ENCODE data around the gene COL26A1.

The COL26A1 gene

GRCh38 chr7:101550641-101551541, 188.2 kb downstream of the COL26A1 start:
- H2BK120ac ChIP-seq (ENCODE audit: low read depth, low read length) = no peak overlapping the region
- H3K4me3 ChIP-seq (ENCODE audit: low read length in 2 of 2) = no peak overlapping the region
- no peak overlapping the region for H4K8ac ChIP-seq (ENCODE audit: low read depth, low read length)
- H3K14ac ChIP-seq (ENCODE audit: low read length) = no peak overlapping the region
- H2BK5ac ChIP-seq (ENCODE audit: low read length) = no peak overlapping the region
- peaks cover 1% of the 10 kb centered on the region for H3K79me1 ChIP-seq (ENCODE audit: low read depth, low read length)
- peak; percentile 73 for DNase-seq (ENCODE audit: low spot score)
- H2AK5ac ChIP-seq (ENCODE audit: low read depth, low read length) = no peak overlapping the region
- no peak overlapping the region for H3K9ac ChIP-seq (ENCODE audit: low read depth, low read length, poor library complexity)
- H3K4ac ChIP-seq (ENCODE audit: low read length) = no peak overlapping the region
- H2BK12ac ChIP-seq (ENCODE audit: low read length) = no peak overlapping the region
- no peak overlapping the region for H3K4me2 ChIP-seq (ENCODE audit: insufficient read depth, low read length, poor library complexity, severe bottlenecking)
- H4K91ac ChIP-seq (ENCODE audit: low read depth, low read length, poor library complexity) = no peak overlapping the region
- H3K9me3 ChIP-seq (replicated peaks in 1 of 2; ENCODE audit: control insufficient read depth in 2 of 2, insufficient read depth in 1 of 2, low read depth in 1 of 2, low read length in 2 of 2) = peaks cover 0 to 4% of the 10 kb centered on the region in 2 donors
- peak overlapping the region; percentile 38 for H3K18ac ChIP-seq (ENCODE audit: low read length)
- H3K27me3 ChIP-seq (ENCODE audit: control insufficient read depth in 3 of 3, insufficient read depth in 3 of 3, low read depth in 1 of 3, low read length in 3 of 3) = peaks cover 0 to 2% (median 0%) of the 10 kb centered on the region in 3 experiments
- peak overlapping the region; percentile 65 for H3K23ac ChIP-seq (ENCODE audit: low read depth, low read length, poor library complexity)
- H2AFZ ChIP-seq (ENCODE audit: low read length) = no peak overlapping the region
- WGBS, 2 donors (ENCODE audit: extremely low coverage in 2 of 2, insufficient read length in 2 of 2, insufficient replicate concordance in 1 of 2) = no CpG with 5 or more reads among the region's 26 CpGs
- H3K4me1 ChIP-seq (ENCODE audit: control insufficient read depth in 2 of 2, insufficient read depth in 1 of 2, low read depth in 1 of 2, low read length in 2 of 2) = peaks cover 4% of the 10 kb centered on the region in 2 donors
- H3K27ac ChIP-seq (replicated peaks; ENCODE audit: low read length) = peak overlapping the region; percentile 61
- peak overlapping the region; percentile 37 for H2BK15ac ChIP-seq (ENCODE audit: low read length)
- peaks cover 20 to 27% of the 10 kb centered on the region in 2 donors for H3K36me3 ChIP-seq (replicated peaks in 1 of 2; ENCODE audit: control insufficient read depth in 2 of 2, insufficient read depth in 2 of 2, low read length in 2 of 2)

- peak overlapping the region; percentile 61 for H3K23ac ChIP-seq (ENCODE audit: low read depth, low read length, poor library complexity)
- DNase-seq (ENCODE audit: low spot score) = no peak
- no CpG with 5 or more reads among the region's 23 CpGs for WGBS, 2 donors (ENCODE audit: extremely low coverage in 2 of 2, insufficient read length in 2 of 2, insufficient replicate concordance in 1 of 2)
Observed at GRCh38 chr7:101553018-101553770, 190.5 kb downstream of the COL26A1 start.

GRCh38 chr7:101553771-101554445, 191.2 kb downstream of the COL26A1 start:
- peaks cover 1% of the 10 kb centered on the region for H3K79me1 ChIP-seq (ENCODE audit: low read depth, low read length)
- no peak for DNase-seq (ENCODE audit: low spot score)
- no peak overlapping the region for H4K91ac ChIP-seq (ENCODE audit: low read depth, low read length, poor library complexity)
- no peak overlapping the region for H3K14ac ChIP-seq (ENCODE audit: low read length)
- no peak overlapping the region for H2AFZ ChIP-seq (ENCODE audit: low read length)
- H3K4me1 ChIP-seq (ENCODE audit: control insufficient read depth in 2 of 2, insufficient read depth in 1 of 2, low read depth in 1 of 2, low read length in 2 of 2) = peaks cover 4% of the 10 kb centered on the region in 2 donors
- H3K4me2 ChIP-seq (ENCODE audit: insufficient read depth, low read length, poor library complexity, severe bottlenecking) = no peak overlapping the region
- peaks cover 0 to 4% of the 10 kb centered on the region in 2 donors for H3K9me3 ChIP-seq (replicated peaks in 1 of 2; ENCODE audit: control insufficient read depth in 2 of 2, insufficient read depth in 1 of 2, low read depth in 1 of 2, low read length in 2 of 2)
- no peak overlapping the region for H2AK5ac ChIP-seq (ENCODE audit: low read depth, low read length)
- H3K4ac ChIP-seq (ENCODE audit: low read length) = no peak overlapping the region
- no peak overlapping the region for H3K27ac ChIP-seq (replicated peaks; ENCODE audit: low read length)
- no CpG with 5 or more reads among the region's 8 CpGs for WGBS, 2 donors (ENCODE audit: extremely low coverage in 2 of 2, insufficient read length in 2 of 2, insufficient replicate concordance in 1 of 2)
- peak overlapping the region; percentile 46 for H3K18ac ChIP-seq (ENCODE audit: low read length)
- H3K36me3 ChIP-seq (replicated peaks in 1 of 2; ENCODE audit: control insufficient read depth in 2 of 2, insufficient read depth in 2 of 2, low read length in 2 of 2) = peaks cover 4 to 12% of the 10 kb centered on the region in 2 donors
- H4K8ac ChIP-seq (ENCODE audit: low read depth, low read length) = no peak overlapping the region
- no peak overlapping the region for H2BK15ac ChIP-seq (ENCODE audit: low read length)
- H2BK120ac ChIP-seq (ENCODE audit: low read depth, low read length) = no peak overlapping the region
- no peak overlapping the region for H2BK12ac ChIP-seq (ENCODE audit: low read length)
- no peak overlapping the region for H3K23ac ChIP-seq (ENCODE audit: low read depth, low read length, poor library complexity)
- no peak overlapping the region for H3K9ac ChIP-seq (ENCODE audit: low read depth, low read length, poor library complexity)
- no peak overlapping the region for H2BK5ac ChIP-seq (ENCODE audit: low read length)
- peak overlapping the region in 1 of 2 donors; percentile 56 for H3K4me3 ChIP-seq (ENCODE audit: low read length in 2 of 2)
- no peaks in the 10 kb centered on the region for H3K27me3 ChIP-seq (ENCODE audit: control insufficient read depth in 3 of 3, insufficient read depth in 3 of 3, low read depth in 1 of 3, low read length in 3 of 3)

More at GRCh38 chr7:101553018-101553770, 190.5 kb downstream of the COL26A1 start:
- H2AFZ ChIP-seq (ENCODE audit: low read length) = no peak overlapping the region
- H3K4me3 ChIP-seq (ENCODE audit: low read length in 2 of 2) = peak overlapping the region in 1 of 2 donors; percentile 56
- no peak overlapping the region for H2BK12ac ChIP-seq (ENCODE audit: low read length)
- no peak overlapping the region for H4K91ac ChIP-seq (ENCODE audit: low read depth, low read length, poor library complexity)
- H3K27ac ChIP-seq (replicated peaks; ENCODE audit: low read length) = no peak overlapping the region
- H3K4me1 ChIP-seq (ENCODE audit: control insufficient read depth in 2 of 2, insufficient read depth in 1 of 2, low read depth in 1 of 2, low read length in 2 of 2) = peaks cover 4% of the 10 kb centered on the region in 2 donors
- no peak overlapping the region for H2AK5ac ChIP-seq (ENCODE audit: low read depth, low read length)
- peaks cover 6 to 12% of the 10 kb centered on the region in 2 donors for H3K36me3 ChIP-seq (replicated peaks in 1 of 2; ENCODE audit: control insufficient read depth in 2 of 2, insufficient read depth in 2 of 2, low read length in 2 of 2)
- H2BK120ac ChIP-seq (ENCODE audit: low read depth, low read length) = no peak overlapping the region
- H3K4ac ChIP-seq (ENCODE audit: low read length) = no peak overlapping the region
- H4K8ac ChIP-seq (ENCODE audit: low read depth, low read length) = no peak overlapping the region
- H3K79me1 ChIP-seq (ENCODE audit: low read depth, low read length) = peaks cover 1% of the 10 kb centered on the region
- no peak overlapping the region for H3K4me2 ChIP-seq (ENCODE audit: insufficient read depth, low read length, poor library complexity, severe bottlenecking)
- H3K27me3 ChIP-seq (ENCODE audit: control insufficient read depth in 3 of 3, insufficient read depth in 3 of 3, low read depth in 1 of 3, low read length in 3 of 3) = peaks cover 0 to 2% (median 0%) of the 10 kb centered on the region in 3 experiments
- H3K18ac ChIP-seq (ENCODE audit: low read length) = peak overlapping the region; percentile 49
- H2BK5ac ChIP-seq (ENCODE audit: low read length) = peak overlapping the region; percentile 72
- no peak overlapping the region for H3K14ac ChIP-seq (ENCODE audit: low read length)
- no peak overlapping the region for H2BK15ac ChIP-seq (ENCODE audit: low read length)
- H3K9me3 ChIP-seq (replicated peaks in 1 of 2; ENCODE audit: control insufficient read depth in 2 of 2, insufficient read depth in 1 of 2, low read depth in 1 of 2, low read length in 2 of 2) = peaks cover 0 to 4% of the 10 kb centered on the region in 2 donors
- no peak overlapping the region for H3K9ac ChIP-seq (ENCODE audit: low read depth, low read length, poor library complexity)

Data from neuronal stem cell (in vitro differentiated cells).